GM21447 (cell line): ENCODE measurements around the gene CXXC4.

Experiments used
- ATAC-seq: cut with Tn5 transposase; IDR thresholded peaks from one replicate; pipeline ENCODE4 v1.9.1; 2021; ENCODE audit not compliant: unreplicated experiment

The CXXC4 gene

DNA sequence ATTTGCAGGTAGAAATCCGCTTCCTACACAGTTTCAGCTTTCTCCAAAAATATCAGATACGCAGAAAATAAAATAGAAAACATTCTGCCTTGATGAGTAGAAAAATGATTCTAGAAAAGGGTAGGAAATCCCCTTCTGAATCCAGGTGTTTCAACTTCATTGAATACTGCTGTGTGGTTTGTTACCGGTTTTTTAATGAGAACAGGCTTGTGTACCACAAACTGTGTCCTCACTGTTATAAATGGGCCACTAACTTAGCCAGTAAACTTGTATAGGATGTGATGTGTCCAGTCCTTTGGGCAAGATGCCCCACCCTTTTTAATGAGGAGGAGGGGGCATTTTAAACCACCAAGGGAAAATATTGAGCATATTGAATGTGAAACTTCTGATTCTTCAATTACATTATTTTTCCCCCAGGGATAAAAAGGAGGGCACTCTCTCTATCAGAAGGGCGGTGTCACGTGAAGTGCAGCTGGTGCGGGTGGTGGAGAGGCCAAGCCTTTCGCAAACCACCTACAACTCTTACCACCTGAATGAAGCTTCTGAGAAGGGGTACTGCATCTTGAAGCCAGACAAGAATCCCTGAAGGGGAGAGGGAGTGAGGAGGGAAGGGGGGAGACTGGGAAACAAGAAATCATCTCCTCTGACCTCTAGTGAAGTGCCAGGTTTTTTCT, 4.5 kb downstream of the CXXC4 start:
- peak; percentile 41 for ATAC-seq

DNA sequence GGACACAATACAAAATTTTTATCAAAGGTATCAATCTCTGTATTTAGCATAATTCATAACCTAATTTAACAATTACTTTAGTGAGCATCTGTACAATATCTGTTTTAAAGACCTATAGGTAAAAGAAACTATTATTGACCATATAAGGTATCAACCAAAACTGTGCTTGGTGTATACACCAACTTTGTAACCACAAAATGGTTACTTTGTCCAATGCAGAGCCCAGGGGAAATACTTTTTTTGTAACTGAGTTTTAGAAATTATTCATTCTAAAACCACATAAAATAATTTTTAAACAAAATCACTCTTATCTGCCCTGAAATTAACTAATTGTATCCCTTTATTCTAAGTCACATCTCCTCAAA, 5.0 kb downstream of the CXXC4 start:
- peak; percentile 17 for ATAC-seq

DNA sequence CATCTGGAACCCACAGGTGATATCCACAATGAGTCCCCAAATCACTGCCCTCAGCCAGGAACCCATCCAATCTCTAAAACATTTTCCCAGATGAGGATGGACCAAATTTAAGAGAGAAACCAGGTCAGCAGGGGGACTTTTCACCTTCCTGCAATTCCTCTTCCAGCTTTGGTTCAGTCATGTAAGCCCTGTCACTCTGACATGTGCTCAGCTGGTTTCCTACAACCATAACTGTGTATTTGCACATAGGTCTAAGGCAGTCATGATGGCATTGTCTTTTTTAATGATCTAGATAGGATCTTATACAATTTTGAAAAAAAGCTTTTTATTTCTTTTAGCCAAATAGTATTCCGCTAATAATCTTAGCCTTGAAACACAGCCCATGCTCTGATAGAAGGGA, 6.5 kb downstream of the CXXC4 start:
- ATAC-seq: no peak

DNA sequence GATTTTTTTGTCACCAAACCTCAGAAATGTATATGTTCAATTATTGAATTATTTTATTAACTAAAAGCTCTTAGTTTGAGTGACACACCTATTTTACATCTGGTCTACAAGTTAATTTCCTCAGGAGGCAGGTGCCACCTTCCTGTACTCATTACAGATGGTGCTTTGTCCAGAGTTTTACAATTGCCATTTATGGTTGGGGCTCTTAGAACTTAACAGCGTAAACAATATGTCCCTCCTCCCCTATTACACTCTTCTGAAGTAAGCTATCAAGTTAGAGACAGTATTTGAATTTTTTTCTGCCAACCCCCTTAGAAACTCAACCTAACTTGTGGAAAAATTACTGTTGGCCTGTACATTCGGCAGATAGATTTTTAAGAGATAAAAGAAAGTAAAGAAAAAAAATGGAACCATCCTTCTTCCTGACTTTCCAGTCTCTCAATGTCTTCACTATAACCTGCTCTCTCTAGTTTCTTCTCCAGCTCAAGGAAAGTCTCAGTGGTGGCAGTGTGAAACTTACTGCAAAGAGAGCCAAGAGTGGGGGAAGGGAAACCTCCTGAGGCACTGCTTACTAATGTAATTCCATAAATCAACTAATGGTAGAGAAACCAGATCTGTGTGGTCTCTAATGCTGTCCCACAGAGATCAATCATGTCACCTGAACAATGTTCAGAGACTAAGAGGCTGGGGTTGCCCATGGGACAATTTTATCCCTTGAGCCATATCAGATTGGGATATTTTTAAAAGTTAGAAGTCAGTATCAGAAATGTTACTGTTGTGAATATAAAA, 7.8 kb downstream of the CXXC4 start:
- ATAC-seq: no peak

DNA sequence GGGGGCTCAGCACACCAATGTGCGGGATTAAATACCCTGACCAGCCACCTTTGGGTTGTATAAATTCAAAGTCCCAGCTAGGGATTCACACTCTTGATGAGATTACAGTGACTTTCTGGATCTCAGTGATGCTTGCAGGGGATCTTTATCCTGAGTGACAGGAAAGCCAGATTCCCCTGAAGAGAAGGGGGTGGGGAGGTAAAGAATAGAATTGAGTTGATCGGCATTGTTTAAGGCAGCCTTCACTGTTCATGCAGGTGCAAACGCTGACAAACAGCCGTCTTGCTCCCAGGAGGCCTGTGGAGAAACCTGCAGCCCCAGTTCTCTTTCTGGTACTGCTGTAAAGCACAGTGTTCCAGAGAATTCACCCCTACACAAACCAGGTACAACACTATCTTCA, 19.0 kb downstream of the CXXC4 start:
- no peak for ATAC-seq

DNA sequence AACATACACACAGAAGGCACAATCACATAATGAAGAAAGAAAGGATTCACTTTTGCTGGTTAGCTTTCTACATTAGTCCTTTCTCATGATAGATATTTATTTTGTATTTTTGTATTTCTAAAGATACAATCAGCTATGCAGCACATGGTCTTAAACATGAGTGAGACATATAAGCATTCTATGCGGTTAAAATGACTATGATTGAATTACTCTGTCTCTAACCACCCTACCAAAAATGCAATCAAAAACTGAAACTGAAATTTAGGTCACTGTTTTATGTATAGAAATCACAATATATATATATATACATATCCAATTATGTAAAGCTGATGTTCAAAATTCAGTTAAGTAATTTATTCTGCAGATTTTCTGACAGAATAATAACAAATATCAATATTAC, 21.9 kb downstream of the CXXC4 start:
- ATAC-seq: no peak

DNA sequence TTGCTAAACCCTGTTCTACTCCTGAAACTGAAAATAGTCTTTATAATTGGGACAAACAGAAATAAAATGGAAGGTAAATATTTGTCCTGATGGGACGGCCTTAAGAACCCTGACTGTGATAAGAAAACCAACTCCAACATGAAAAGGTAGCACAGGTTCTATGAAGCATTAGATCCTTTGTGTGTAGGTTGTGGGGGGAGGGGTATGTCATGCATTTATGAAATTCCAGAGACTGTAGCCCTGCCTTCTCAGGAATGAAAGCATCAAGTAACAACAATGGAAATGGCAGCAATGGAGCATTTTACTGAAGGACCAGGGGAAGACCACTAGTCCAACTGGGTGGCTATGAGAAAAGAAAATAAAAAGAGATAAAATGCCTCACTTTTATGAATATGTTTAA, 23.9 kb downstream of the CXXC4 start:
- no peak for ATAC-seq

DNA sequence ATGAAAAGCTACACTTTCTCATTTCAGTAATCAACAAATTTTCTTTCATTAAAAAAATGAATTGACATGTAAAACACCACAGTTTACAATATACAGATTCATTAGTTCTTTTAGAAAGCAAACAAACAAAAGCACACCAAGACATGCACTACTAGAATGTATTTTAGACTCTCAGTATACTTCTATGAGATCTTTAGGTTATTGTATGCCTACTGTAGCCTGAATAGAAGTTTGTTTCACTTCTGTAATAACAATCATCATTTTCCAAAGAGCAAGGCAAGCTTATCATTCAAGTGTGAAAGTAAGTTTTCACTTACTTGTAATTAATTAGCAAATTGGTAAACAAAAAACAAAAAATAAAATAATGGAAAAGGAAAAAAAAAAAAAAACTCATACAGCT, 24.9 kb downstream of the CXXC4 start:
- ATAC-seq: no peak

DNA sequence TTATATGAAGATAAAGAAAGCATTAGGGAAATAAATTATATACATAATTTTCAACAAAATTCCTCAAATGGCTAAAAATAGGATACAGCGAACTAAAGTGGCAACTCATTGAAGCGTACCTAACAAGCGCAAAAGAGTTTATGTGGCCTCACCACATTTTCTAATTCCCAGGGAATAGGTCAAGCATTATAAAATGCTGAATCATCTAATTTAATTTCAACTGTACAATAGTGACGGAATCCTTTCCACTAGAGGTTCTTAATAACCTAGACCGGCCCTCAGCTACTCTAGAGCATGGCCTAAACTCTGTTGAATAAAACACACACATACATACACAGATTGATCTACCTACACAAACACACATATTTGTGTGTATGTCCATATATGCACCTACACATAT, 29.1 kb downstream of the CXXC4 start:
- ATAC-seq: no peak

DNA sequence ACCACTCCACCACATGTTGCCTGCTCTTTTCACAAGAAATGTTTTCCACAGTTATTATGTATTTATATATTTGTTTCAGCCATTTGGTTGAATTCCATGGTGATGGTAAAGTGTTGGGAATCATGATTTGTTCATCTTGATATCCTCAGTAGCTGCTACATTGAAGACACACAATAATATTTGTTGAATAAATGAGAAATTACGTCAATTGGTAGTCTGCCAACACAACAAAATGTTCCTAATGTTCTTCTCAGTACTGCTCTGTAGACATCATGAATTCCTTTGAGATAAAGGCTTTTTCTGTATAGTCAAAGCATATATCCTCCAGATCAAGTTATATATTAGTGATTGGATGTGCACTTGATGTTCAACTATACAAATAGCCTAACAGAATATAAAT, 29.5 kb downstream of the CXXC4 start:
- ATAC-seq: no peak

DNA sequence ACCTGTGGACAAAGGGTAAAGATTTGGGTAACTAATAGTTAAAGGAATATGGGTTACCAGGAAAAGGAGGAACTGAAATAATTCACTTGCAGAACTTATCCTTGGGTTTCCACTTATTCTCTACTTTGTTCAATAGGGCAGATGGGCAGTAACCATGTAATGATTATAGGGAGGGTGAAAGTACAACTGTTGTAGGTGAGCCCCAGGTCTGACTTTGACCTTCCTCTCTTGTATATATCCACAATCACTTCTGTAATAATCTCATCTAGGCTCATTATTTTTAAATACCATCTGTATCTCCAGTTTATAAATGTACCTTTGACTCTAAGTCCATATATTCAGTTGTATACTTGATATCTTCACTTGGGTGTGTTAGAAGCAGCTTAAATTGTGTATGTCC, 32.1 kb downstream of the CXXC4 start:
- ATAC-seq: no peak

DNA sequence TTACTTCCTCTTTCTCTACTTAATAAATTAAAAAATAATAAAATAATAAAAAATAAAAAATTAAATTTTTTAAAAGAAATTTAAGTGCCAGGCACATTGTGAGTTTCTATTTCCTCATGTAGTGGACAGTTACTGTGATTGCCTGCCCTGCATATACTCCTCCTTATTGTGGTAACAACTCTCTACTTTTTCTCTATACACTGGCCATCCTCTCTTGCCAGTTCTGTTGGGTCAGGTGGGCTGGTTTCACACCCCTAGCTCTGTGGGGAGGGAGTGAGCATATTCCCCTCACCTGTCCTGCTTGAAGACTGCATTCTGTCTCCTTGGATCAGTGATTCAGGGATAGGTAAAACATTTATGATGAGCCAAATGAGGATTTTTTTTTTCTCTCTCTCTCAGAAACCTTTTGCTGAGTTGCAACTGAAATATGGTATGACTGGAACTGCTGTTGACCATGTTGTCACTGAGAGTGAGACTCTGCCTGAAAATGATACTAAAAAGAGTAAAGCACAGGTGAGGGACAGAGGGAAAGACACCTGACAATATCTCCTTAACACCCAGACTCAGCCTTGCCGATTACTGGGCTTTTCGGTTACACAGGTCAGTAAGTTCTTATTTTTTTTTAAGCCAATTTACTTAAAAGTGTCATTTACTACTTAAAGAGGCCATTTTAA, 37.2 kb downstream of the CXXC4 start:
- no peak for ATAC-seq

DNA sequence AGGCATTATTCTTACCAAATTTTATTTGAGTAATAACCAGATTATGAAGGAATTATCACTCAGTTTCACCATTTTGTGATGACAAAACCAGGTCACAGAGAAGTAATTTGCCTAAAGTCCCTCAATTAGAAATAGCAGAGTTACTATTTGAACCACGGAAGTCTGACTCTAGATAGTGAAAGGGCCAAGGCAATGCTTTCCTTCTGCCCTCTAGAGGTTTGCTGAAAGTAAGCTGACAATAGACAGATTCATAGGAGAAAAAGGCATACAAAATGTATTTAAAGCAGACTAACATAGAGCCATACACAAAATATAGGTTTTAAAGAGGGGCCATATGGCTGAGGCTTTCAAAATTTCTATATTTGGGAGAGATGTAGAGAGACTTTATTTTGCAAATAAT, 43.1 kb downstream of the CXXC4 start:
- no peak for ATAC-seq

DNA sequence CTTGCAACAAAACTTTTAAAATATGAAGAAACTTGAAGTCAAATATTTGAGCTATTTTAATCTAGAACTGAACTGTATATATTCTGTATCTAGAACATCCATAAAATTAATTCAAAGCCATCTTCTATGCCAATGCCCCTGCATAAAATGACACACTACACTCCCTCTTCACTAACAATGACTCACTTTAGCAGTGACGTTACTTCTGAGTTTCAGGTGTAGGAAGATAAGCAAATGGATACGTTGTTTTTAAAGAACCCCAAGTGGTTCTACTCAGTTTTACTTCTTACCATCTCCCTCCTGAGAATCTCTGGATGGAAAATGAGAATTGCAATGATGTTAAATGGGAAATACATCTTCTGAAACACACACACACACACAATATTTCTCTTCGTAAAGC, 45.2 kb downstream of the CXXC4 start:
- no peak for ATAC-seq

DNA sequence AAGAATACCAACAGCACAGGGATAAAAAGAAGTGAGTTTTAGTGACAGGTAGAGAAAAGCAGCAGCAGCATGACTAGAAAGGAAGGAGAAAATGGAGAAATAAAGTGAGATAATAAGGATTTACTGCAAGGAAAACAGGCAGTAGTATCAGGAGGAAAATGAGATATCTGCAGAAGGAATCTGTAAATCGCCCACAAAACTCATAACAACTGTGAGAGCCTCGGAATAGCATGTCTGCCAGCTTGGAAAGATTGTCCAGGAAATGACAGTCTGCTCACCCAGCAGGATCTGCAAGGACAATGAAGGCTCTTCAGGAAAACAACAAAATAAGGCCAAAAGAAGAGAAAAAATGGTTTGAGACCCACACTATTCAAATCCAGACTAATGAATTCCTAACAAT, 47.4 kb downstream of the CXXC4 start:
- ATAC-seq: no peak

DNA sequence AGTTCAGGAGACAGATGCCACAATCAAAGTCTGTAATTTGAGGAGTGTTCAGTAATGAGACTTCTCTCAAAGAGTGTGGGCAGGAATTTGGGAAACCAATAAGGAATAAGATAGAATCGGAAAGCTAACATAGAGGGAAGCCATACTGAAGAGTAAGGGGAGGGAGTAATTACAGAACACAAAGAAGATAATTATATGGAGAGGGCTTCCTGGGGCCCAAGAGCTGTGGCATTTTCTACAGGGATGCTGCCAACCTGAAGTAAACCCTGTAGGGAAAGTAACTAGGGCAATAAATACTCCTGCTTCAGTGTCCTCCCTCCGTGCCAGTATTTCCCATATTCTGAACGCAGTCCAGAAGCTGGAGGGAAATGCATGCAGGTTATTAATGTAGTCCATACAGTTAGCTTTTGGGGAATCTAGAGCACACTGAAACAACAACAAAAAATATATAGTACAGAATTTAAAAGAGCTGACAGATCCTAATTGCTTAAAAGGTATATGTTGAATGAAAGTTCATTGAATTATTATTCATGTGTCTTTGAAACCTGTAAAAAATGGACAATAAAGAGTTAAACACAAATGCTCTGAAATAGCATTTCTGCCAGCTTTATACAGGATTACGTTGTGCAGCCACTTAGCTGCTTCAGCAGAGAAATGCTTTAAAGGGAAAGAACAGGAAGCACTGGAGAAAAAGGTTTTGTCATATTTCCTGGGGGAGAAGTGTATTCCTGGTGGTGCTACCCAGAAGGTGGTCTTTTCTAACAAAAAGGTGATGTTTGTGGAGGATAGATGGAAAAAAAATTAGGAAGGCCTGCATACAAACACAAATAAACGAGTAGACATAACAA, 48.0 kb downstream of the CXXC4 start:
- no peak for ATAC-seq

DNA sequence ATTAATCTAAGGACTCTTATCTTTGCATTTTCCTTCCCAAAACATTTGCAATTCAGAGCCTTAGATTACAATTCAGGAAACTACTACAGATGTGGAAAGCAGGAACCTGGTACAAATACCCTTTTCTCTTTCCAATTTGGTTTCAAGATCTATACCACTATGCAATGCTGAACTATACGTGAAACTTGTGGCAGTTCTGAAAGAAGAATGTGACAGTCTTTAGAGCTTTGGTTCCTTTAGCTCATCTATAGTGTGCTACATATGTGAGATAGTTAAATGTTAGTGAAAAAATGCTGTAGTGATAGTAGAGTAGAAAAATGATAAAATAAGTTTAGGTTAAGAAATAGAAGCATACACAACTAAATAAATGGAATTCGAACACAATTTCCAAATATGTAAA, 50.0 kb downstream of the CXXC4 start:
- ATAC-seq: no peak

DNA sequence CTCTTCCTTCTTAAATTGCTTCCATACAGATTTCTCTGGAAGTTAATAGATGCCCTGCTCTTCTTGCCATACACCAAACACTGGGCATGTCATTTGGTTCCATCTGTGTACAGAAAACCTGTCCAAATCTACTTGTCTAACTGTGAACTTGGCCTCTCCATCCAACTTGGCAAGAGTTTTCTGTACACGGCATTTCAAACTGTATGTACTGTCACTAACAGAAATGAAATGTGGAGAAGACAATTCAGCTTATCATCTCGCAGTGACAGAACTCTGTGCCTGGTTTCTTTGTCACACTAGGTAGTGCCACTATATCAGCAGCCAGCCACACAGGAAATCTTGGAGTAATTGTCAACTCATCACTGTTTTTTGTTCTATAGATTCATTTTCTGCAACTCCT, 58.2 kb downstream of the CXXC4 start:
- no peak for ATAC-seq

DNA sequence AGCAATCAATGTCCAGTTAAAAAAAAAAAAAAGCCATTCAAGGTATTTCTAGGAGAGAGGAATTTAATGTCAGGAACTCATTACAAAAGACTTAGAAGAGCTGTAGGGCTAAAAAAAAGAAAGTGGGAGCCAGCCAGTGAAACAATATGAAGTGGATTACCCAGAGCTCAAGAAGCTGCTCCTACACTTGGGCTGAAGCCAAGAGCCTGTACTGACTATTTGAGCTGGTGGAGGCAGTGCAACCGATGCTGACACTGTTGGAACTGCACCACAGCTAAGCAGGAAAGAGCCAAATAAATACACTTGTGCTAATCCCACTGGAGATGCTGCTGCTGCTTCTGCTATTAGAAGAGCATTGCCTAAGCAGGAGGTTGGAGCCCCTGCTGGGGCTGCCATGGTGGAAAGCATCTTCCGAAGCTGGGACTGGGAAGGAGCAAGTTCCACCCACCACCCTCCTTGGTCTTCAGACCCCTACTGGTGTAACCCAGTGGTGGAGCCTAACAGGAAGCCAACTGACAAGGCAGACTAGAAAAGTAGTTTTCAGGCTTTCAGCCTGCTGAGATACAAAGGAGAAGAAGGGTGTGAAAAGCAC, 65.4 kb downstream of the CXXC4 start:
- no peak for ATAC-seq

DNA sequence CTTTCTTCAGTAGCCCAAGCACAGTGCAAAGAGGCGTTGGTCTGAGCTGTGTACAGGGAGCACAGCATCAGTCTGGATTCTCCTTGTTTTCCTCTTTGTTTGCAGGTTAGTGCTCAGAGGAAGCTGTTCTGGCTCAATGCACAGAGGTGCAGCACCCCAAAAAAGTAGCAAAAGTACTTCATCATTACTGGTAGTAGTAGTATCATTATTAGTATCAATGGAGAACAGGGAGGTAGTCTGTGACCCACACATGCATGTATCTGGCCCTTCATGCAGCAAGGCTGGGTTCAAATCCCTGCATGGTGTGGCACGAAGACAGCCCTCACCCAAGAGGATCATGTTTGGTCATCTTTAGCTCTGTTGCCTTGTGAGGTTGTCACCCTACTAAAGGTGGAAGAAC, 68.7 kb downstream of the CXXC4 start:
- ATAC-seq: no peak

DNA sequence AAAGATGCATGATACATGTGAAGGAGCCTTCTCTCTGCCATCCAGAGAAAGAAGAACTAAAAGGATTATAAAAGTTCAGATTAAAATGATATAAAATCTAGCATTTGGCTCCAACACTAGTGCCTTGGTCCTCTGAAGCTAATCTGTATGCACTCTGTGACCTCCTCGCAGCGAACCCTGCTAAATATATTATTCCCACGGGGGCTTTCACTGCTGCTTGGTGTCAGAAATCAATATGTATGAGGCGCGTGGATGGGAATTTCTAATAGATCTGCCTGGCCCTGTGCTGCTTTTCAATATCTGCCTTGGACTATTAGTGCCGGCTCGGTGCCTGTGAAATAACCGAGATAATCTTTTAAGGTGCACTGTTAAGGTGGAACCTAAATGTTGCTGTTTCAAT, 69.7 kb downstream of the CXXC4 start:
- no peak for ATAC-seq
